ENCODE measurements around the gene MECP2.
A peak's percentile ranks its signal among the peaks of the same experiment; 100 is the strongest.

Gene MECP2

GRCh38 chrX:154030715-154031305 is 66.7 kb downstream of the MECP2 start:
- no peak for DNase-seq

- no peak for DNase-seq
These were observed 67.3 kb downstream of the MECP2 start for GRCh38 chrX:154030266-154030665.

- DNase-seq, result no peak
These were observed 68.1 kb downstream of the MECP2 start for GRCh38 chrX:154029439-154029838.

- no peak for DNase-seq
These were observed 68.9 kb downstream of the MECP2 start for GRCh38 chrX:154028502-154029184.

- DNase-seq, result no peak
These were observed 69.5 kb downstream of the MECP2 start for GRCh38 chrX:154027986-154028385.

- DNase-seq, result no peak
These were observed 70.5 kb downstream of the MECP2 start for GRCh38 chrX:154027022-154027402.

- DNase-seq, result no peak
These were observed 71.1 kb downstream of the MECP2 start for GRCh38 chrX:154026136-154027021.

- DNase-seq, result peak in 1 of 3 donors; percentile 35
These were observed 72.3 kb downstream of the MECP2 start for GRCh38 chrX:154025230-154025629.

GRCh38 chrX:154024271-154024670 is 73.2 kb downstream of the MECP2 start:
- DNase-seq, result no peak

GRCh38 chrX:154023276-154024000 is 74.1 kb downstream of the MECP2 start:
- no peak for DNase-seq

GRCh38 chrX:154022108-154022507 is 75.4 kb downstream of the MECP2 start:
- DNase-seq, result no peak

GRCh38 chrX:154021131-154021611 is 76.3 kb downstream of the MECP2 start:
- DNase-seq, result peak; percentile 79 to 88 (median 85)

GRCh38 chrX:154020536-154021115 is 76.9 kb downstream of the MECP2 start:
- DNase-seq, result peak; percentile 77 to 83 (median 82)

GRCh38 chrX:154019633-154020528 is 77.6 kb downstream of the MECP2 start, which contains the start of gene IRAK1:
Gene IRAK1 (minus strand): TSS chrX:154019902. CDS start chrX:154019812, 90 bp downstream.
- DNase-seq, result peak; percentile 81 to 93 (median 86)

- DNase-seq, result peak in 1 of 3 donors; percentile 36
These were observed 78.4 kb downstream of the MECP2 start for GRCh38 chrX:154019061-154019621.

- no peak for DNase-seq
These were observed 78.9 kb downstream of the MECP2 start for GRCh38 chrX:154018518-154019060.

GRCh38 chrX:154017766-154018517 is 79.6 kb downstream of the MECP2 start:
- no peak for DNase-seq

GRCh38 chrX:154016366-154017076 is 81.0 kb downstream of the MECP2 start:
- DNase-seq, result no peak

Measured in suppressor macrophage treated with lipopolysaccharide for 1 hour (primary cell).